OCI-LY3 (cell line): ENCODE measurements around the gene CHMP3.

Experiments used
- CTCF ChIP-seq: fragments of 200-600, 300-600 bp; sonication (generic); IDR thresholded peaks from 2 replicates; pipeline ENCODE4 v1.5.1; 2014; ENCODE audit warnings: antibody characterized with exemption, low read length, low read depth
- EZH2phosphoT487 ChIP-seq: fragments of 200-600 bp; shearing (Covaris generic); IDR thresholded peaks from 2 replicates; pipeline ENCODE4 v1.6.1; 2018; ENCODE audit warnings: antibody characterized with exemption, mixed run types, low read depth

GRCh38 chr2:86570059-86570458 is 6.8 kb upstream of the CHMP3 start:
- no peak for TF ChIP-seq CTCF
- TF ChIP-seq EZH2phosphoT487 = no peak
